Measurements from ENCODE around the gene CENPT.

- no peak for TF ChIP-seq ZNF274 (IDR thresholded peaks at IDR 0.05; ENCODE audit: low read depth, low read length)
- no peak for TF ChIP-seq YY1 (IDR thresholded peaks at IDR 0.05; ENCODE audit: insufficient read depth, insufficient read length)
These were observed 22.4 kb downstream of the CENPT start for GRCh38 chr16:67825119-67825518.
